GM19452 (cell line): Measurements from ENCODE around the gene GXYLT1.
"Not testable (repeated sequence)": the region's sequence is repeated elsewhere in the genome, so short reads cannot be mapped to it uniquely, and the experiment has no call there.

Experiments used
- ATAC-seq: cut with Tn5 transposase; IDR thresholded peaks from one replicate; pipeline ENCODE4 v1.9.1; 2021; ENCODE audit not compliant: unreplicated experiment

The GXYLT1 gene

DNA sequence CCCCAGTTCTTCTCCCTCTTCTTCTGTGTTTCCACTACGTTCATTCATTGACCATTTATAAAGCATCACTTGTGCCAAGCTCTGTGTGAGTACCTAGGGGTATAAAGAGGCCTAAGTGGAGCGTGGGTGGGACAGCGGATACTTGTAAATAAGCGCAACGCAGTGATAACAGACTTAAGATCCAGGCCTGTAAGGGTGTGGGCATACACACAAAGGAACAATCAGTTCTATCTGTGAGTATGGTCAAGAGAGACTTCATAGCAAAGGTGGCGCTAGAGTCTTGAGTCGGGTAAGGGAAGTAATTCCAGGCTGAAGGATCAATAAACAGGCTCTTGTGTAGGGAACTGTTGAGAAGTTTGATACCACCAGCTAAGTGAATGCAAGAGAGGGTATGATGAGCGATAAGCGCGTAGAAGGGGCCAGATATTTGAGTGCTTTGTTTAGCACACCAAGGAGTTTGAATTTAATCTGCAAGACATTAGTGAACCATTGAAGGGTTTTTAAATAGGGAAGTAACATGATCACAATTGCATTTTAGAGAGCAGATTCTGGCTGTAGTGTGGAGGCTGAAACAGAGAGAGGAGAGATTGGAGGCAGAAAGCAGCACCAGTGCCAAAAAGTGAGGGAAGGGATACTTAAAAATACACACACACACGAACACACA, 1.0 kb upstream of the GXYLT1 start:
- ATAC-seq: no peak

DNA sequence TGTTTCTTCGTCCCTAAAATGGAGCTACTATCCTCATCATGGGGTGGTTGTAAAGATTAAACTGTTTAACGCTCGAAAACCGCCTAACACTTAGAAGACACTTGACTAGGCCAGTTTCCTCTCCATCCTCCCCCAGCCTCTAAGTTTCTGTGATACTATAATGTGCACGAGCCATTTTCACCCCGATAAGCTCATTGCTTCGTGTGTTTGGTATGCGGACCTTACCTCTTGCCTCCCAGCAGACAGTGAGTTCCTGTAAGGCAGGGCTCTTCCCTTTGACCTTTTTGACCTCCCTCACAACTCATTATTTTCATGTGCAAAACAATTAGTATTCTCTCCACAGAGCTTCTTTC, 499 bp upstream of the GXYLT1 start:
- peak; percentile 17 for ATAC-seq

DNA sequence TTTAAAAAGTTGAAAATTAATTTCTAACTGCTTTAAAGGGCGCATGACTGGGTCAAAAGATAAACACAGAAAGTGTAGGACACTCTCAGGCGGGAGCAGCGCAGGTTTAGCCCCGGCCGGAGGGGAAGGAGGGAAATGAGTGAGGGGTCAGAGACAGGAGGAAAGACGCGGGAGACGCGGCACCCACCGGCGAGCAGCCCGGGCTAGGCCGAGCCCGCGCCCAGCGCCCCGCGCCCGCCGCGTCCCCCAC, 591 bp downstream of the GXYLT1 start:
- no peak for ATAC-seq

DNA sequence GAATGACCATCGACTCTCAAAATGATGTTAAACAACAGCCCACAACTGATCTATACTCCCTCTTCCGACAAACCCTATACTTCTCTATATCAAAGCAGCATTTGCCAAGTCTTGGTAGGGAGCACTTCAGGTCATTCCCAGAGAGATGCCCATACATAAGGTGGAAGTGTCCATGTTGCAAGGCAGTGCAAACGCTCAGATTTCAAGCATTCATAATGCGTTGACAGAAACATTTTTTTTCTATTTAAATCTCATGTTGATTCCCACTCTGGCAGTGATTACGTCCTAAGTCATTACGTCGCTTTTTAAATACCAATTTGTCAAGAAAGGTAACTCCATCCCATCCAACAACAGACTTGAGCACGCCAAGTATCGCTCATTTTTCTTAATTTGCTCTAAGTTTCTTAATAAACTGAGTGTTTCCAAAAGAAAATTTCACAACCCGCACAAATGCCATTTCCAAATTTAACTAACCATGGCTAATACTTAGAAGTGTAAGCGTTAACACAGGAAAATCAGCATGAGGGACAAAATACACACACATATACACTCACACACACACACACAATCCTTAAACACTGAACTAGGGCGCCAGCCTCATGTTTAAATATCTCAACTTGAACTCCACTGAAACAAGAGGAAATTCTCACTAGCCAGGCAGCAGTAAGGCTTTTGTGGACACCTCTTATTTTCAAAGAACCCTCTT, 1.1 kb downstream of the GXYLT1 start:
- ATAC-seq: no peak

DNA sequence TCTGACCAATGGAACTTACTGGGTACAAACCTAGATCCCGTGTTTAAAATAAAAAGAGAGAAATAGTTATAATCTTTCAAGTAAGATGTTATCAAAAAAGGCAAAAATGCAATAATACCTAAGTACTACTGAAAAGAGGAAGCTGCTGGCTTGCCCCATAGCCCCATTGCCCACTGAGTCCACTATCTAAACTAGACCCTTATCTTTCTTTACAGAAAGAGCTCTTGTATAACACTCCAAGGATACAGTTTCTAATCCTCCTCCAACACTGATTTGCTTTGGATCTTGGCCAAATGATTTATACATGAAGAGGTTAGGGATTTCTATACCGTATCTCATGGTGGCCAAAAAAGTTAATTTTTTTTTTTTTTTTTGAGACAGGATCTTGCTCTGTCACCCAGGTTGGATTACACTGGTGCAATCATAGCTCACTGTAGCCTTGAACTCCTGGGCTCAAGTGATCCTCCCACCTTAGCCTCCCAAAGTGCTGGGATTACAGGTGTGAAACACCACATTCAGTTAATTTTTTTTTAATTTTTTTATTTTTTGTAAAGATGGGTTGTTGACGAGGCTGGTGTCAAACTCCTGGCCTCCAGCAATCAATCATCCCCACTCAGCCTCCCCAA, 2.6 kb downstream of the GXYLT1 start:
- ATAC-seq: no peak

DNA sequence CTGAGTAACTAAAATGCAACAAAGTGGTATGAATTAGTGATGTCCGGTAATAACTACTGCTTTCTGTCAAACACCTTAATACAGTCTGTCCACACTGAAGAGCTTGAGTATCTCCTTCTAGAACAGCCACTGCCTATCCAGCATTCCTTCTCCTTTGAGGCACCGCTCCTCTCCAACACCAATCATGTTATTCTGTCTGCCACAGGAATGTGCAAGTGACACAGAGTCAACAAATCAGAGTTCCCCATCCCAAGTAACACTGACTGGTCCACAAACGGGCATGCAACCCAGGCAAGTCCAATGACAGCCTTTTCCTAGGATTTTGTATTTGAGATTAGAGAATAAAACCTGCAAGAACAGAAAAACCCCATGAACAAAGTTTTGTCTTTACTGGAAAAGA, 3.8 kb downstream of the GXYLT1 start:
- no peak for ATAC-seq

DNA sequence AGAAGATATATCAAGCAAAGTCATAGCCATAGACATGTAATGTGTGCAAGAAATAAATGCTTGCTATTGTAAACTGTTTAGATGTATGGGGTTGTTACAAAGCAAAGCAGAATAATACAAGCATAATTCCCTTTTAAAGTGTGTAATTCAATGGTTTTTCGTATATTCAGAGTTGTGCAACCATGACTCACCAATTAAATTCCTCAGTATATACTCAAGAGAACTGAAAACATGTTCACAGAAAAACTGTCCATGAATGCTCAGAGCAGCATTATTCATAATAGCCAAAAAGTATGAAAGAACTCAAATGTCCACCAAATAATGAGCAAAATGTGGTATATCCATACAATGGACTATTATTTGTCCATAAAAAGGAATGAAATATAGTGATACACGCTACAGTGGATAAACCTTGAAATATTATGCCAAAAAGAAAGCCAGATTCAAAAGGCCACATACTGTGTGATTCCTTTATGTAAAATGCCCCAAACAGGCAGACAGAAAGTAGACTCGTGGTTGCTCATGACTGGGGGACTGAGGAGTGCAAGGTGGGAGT, 9.3 kb downstream of the GXYLT1 start:
- ATAC-seq: no peak

DNA sequence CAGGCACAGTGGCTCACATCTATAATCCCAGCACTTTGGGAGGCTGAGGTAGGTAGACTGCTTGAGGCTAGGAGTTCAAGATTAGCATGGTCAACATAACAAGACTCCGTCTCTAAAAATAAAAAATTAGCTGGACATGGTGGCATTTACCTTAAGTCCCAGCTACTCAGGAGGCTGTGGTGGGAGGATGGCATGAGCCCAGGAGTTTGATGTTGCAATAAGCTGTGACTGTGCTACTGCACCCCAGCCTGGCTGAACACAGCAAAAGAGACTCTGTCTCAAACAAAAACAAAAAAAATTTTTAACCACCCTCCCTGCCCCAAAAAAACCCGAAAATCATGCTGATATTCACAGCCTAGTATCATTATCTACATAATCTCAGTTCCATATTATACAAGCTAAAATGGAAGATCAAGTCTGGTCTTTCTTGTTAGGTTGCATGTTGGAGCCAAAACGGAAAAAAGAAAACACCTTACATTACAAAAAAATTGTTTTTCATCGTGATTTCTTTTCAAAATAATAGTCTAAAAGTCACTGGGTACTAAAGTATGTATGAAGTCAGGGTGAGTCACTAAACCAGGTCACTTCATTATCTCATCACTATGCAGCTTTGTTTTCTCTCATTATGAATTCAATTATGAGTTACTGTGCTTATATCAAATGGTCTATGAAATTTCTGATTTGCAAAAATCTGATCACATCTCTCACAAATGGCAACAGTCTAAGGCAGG, 13.8 kb downstream of the GXYLT1 start:
- ATAC-seq: no peak

DNA sequence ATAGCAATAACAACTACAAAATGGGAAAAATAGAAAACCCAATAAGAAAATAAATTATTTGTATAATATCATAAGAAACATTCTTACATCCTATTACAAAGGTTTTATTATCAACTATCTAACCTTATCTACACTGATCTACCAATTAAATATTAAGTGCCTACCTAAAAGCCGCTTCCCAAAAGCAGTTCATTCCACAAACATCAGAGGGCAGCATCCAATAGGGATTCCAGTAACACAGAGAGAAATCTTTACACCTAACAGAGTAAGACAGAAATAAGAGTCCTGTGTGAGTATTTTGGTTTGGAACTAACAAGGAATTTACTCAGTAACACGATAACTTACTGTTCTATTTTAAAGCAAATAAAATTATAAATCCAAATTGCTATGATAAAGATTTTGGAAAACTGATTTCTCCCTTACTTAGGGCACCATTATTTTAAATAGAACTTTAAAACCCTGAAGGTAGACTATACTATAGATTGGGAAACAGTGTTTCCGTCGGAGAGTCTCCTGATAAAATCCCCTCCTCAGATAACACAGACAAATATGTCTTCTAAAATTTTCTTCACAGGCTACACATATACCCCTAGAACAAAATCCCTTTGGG, 15.0 kb downstream of the GXYLT1 start:
- no peak for ATAC-seq

DNA sequence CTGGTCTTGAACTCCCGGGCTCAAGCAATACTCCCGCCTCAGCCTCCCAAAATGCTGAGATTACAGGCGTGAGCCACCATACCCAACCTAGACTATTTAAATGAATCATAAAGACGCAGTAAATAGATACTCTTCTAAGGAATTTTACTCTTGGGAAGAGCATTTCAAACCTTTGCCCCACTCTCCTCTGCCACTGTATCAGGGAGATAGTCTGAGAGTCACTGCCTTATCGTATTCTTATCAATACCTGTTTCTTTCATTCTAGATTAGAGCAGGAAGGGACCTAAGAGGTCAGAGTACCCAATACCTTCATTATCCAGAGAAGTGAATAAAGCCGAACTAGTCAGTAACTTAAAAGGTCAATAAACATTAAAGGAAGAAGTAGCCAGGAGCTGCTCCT, 15.8 kb downstream of the GXYLT1 start:
- ATAC-seq: no peak

DNA sequence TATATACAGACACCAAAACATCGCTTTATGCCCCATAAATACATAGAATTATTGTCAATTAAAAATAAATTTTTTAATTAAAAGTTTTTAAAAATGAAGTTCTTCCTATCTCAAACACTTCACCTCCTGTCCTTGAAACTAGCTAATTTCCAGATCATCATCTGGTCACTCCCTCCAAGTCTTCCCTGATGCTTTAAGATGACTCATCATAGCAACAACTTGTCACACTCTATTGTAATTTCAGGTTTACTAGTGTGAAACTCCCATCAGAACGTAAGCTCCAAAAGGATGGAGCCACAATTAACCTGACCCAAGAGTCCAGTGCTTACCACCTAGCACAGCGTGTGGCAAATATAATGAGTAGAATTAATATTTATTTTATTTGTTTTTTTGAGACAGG, 16.3 kb downstream of the GXYLT1 start:
- ATAC-seq: no peak

DNA sequence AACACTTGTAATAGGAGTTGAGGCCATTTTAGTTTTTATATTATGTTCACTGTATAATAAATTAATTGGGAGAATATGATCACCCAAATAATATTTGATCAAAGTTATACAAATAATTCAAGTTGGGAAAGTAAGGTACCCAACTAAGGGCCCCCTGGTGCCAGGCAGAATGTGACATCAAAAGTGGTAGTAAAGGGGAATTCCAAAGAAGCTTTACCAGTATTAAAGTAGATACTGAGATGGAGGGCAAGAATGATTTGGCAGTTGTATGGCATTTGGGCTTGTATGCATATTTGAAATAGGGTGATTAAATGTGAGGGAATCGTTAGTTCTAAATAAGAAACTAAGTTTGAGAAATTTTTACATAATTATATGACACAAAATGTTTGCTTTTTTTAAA, 17.7 kb downstream of the GXYLT1 start:
- ATAC-seq: no peak

DNA sequence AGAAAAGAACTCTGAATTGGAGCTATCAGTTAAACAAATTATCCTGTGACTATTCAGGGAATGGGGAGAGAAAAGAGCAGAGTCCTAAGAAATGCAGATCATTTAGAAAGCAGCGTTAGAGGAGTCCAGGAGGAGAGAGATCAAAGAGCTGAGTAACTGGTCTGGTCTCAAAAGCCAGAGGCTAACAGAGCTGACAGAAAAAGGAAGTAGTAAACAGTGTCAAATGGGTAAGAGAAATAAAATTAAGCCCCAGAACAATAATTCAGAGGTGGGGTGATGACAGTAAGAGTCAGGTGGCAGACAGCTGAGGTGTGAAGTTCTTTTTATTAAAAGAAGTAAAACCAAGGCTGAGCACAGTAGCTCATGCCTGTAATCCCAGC, 19.3 kb downstream of the GXYLT1 start:
- ATAC-seq: no peak

DNA sequence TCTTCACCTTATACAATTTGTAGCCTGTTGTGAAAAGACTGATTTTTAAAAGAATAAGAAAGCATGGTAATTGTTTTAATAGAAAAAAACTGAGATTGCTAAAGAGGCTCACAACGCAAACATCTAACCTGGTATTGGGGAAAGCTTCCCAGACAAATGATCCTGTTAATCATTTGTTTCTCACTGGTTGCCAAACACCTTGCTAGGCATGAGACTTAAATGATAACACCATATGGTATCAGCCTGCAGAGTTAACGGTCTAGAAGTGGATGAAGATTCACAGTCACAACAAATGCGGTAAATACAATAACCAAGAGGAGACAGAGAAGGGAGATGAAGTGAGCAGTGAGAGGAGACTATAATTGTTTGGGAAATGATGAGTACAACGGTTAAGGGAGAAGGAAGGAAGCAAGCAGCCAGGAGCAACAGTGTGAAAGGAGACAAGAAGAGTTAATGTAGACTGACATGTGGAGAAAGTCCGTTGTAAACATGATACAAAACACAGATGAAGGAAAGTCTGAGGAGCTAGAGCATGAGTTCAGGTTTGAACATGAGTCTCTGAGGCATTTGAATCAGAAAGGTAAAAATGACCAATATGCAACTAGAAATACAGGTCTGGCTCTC, 19.8 kb downstream of the GXYLT1 start:
- ATAC-seq: no peak

DNA sequence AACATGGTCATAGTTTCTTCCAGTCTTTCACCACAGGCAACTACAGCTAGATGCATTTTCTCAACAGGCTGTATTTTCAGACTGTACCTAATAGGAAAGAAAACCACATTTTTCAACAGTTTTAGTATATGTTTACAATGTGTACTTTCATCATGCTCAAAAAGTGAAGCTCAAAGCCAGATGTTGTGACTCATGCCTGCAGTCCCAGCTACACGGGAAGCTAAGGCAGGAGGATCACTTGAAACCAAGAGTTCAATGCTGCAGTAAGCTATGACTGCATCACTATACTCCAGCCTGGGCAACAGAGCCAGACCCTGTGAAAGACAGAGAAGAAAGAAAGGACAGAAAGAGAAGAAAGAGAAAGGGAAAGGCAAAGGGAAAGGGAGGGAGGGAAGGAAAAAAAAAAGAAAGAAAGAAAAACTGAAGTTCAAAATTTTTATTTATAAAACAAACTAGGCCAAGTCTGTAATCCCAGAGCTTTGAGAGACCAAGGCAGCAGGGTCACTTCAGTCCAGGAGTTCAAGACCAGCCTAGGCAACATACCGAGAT, 25.5 kb downstream of the GXYLT1 start:
- no peak for ATAC-seq

DNA sequence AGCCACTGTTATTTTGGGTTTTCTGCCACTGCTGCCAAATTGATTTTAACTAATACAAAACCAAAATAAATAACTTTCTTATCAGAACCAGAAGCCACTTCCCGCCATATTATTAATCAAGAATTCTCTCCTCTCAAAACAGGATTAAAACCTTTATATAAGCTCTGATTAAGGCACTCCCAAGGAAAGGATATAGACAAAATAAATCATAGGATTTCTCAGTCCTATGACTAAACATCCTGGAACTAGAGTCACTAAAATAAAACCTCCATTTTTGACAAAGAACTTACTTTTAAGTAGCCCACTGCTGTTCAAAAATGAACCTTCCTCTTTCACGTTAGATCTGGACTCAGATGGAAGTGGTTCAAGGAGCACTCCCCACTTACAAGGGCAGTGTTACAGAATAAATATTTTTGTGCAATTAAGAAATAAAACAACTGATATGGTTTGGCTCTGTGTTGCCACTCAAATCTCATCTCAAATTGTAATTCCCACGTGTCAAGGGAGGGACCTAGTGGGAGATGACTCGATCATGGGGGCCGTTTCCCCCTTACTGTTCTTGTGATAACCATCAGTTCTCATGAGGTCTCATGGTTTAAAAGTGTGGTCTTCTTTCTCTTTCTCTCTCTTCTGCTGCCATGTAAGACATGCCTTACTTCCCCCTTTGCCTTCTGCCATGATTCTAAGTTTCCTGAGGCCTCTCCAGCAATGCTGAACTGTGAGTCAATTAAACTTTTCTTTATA, 26.4 kb downstream of the GXYLT1 start:
- ATAC-seq: no peak

DNA sequence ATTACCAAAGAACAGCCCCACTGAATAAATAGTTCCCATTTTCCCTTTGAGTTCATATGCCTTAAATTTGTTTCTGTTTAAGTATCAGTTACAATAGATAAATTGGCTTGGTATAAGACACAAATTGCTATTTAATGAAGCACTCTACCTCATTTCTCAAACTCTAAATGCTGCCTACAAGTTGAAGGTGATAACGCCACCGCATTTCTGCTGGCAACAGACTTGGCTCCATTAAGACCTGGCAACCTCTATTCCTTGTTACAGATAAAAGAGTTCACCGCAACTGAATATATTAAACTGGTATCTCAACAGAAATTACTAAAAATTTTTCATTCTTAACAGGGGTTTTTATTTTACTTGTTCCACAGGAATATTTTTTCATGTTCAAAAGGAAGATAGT, 35.6 kb downstream of the GXYLT1 start:
- no peak for ATAC-seq

DNA sequence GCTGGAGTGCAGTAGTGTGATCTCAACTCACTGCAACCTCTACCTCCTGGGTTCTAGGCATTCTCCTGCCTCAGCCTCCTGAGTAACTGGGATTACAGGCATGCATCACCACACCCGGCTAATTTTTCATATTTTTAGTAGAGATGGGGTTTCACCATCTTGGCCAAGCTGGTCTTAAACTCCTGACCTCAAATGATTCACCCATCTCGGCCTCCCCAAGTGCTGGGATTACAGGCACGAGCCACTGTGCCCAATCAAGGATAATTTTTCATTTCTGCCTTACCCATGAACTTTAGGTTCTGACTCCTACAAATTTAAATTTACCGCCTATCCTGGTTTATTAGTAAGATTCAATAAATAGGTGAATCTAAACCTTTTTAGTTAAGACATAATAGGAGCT, 37.9 kb downstream of the GXYLT1 start:
- not testable (repeated sequence) for ATAC-seq

DNA sequence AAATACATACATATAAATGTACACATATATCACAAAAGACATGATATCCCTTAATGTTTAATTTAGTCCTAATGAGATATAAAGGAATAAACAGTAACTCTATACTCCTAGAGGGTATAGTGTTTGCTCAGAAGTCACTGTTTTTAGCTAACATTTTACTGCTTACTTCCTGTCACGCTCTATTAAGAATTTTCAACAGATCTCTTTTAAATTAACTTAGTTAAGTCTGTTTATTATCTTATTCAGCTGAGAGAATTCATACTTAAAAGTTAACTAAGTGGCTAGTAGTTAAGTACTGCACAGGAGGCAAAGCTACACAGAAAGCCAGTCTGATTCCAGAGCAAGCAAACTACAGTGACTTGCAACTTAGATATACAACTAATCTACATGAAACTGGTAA, 39.9 kb downstream of the GXYLT1 start:
- ATAC-seq: no peak

DNA sequence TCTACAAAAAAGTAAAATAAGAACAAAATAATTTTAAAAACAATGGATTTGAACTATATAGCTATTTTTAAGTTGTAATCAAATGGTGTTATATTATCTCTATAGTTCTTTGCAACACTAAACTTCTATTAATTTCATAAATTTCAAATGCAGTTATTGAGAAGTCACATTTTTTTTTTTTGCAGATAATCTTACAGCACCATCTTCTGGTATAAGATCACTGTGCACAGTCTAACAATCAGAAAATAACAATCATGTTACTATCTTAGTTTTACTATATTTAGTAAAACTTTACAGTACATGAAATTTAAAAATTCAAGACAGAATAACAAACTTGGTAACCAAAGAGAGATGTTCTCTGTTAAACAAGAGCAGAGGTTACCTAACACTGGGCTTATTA, 40.6 kb downstream of the GXYLT1 start:
- no peak for ATAC-seq
